RWPE1 (cell line): Measurements from ENCODE around the gene CA4.

Experiments used
- CTCF ChIA-PET: fragments of 350-600 bp; sonication (Branson Sonifier 250); formaldehyde crosslinking; extraction: SDS; loops from one replicate; lab custom pipeline; 2021; lab: Yijun Ruan, JAX
- POLR2A ChIA-PET: fragments of 400-600 bp; formaldehyde crosslinking; extraction: SDS; loops from one replicate; lab custom pipeline; 2020; ENCODE audit warnings: antibody characterized with exemption; ENCODE audit not compliant: low non-redundant PET; lab: Yijun Ruan, JAX
- DNase-seq: peaks from one replicate; pipeline ENCODE4 v3.0.0; 2012; ENCODE audit warnings: low spot score
- H3K27ac ChIP-seq: fragments of 450-650 bp; 2 replicates; pipeline ENCODE4 v1.5.1; 2017
- TF ChIP-seq, protein P1 (sequence below): fragments of 450-650 bp; conservative IDR thresholded peaks from 2 replicates; pipeline ENCODE4 v1.5.1; 2017; ENCODE audit warnings: low read depth, mild to moderate bottlenecking

Gene CA4

DNA sequence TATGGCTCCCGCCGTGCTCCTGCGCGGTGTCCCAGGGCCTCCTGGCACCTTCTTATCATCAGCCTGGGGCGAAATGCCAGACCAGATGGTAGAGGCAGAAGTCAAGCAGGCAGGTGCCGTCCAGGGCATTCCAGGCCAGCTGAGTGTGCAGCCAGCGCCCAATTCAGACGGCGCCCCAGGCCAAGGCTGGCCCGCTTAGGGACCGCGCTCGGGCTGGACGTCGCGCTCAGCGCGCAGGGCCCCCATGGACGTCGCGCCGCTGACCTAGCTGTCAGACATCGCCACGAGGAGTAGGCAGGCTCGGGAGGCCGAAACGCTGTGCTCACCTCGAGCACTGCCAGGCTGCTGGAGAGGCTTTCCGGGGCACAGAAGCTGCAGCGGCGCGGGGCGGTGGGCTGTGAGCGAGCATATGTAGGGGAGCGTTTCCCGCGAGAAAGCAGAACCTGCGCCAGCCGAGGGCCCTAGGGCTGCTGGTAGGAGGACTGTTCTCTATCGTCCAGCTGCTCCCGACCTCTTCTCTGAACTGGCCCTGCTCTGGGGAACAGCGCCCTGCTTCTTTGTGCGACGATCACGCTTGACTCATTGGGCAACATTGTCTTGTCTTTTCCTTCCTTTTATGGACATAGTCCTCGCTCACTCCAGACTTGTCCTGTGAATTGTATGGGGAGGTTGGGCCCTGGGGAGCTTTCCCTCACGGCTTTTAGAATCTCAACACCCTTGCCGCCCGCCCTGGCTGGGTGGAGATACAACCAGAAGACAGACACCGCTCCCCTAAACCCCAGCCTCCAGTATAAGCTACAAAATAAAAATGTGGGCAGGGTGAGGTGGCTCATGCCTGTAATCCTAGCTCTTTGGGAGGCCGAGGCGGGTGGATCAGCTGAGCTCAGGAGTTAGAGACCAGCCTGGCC lies 8.4 kb upstream of the CA4 start:
- CTCF ChIA-PET, result interaction anchor here (1.2 to 1.6 kb wide), 2 partner anchors 10 to 303 kb away, joined by 3 to 14 read pairs; no protein-coding TSS in a partner anchor
- POLR2A ChIA-PET, result interaction anchor here (0.8 kb wide), 1 partner anchor 12 kb away, joined by 4 read pairs; no protein-coding TSS in a partner anchor

DNA sequence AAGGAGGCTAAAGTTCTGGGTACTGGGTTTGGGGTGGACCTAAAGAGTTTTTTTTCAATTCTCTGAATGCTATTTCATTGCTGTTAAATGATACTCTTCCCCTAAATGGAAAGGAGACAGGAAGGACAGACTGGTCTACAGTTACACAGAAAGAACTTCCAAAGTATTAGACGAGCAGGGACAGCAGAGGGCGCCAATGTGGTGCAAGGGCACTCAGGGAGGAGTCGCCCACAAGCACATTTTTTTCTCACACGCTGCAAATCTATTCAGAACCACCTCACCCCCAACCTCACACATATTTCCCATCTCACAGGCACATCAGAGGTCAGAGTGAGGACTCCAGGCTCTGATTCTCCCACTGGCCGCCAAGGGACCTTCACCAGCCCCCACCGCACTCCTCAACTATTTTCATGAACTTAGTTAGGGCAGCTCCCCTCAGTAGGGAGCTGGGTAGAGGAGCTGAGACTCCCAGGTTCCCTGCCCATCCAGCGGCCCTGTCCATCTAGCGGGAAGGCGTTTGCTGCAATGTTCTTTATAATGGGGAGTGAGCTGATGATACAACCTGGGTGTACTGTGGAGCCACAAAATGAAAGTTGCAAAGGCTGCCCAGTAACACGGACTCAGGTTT lies 6.8 kb upstream of the CA4 start:
- ChIA-PET POLR2A (no interaction called here), CTCF (interaction anchor here (0.6 to 1.6 kb wide), 2 partner anchors 8 to 263 kb away, joined by 3 to 14 read pairs; no protein-coding TSS in a partner anchor)
- peak; percentile 56 for DNase-seq
- TF ChIP-seq, protein P1, sequence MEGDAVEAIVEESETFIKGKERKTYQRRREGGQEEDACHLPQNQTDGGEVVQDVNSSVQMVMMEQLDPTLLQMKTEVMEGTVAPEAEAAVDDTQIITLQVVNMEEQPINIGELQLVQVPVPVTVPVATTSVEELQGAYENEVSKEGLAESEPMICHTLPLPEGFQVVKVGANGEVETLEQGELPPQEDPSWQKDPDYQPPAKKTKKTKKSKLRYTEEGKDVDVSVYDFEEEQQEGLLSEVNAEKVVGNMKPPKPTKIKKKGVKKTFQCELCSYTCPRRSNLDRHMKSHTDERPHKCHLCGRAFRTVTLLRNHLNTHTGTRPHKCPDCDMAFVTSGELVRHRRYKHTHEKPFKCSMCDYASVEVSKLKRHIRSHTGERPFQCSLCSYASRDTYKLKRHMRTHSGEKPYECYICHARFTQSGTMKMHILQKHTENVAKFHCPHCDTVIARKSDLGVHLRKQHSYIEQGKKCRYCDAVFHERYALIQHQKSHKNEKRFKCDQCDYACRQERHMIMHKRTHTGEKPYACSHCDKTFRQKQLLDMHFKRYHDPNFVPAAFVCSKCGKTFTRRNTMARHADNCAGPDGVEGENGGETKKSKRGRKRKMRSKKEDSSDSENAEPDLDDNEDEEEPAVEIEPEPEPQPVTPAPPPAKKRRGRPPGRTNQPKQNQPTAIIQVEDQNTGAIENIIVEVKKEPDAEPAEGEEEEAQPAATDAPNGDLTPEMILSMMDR, result peak; percentile 89
- H3K27ac ChIP-seq, result peak overlapping the region; percentile 50; the same call in 1 of the 2 replicates

More for the DNA sequence above, 8.4 kb upstream of the CA4 start:
- H3K27ac ChIP-seq, result no peak overlapping the region
- DNase-seq, result no peak
- TF ChIP-seq, protein P1, result no peak

DNA sequence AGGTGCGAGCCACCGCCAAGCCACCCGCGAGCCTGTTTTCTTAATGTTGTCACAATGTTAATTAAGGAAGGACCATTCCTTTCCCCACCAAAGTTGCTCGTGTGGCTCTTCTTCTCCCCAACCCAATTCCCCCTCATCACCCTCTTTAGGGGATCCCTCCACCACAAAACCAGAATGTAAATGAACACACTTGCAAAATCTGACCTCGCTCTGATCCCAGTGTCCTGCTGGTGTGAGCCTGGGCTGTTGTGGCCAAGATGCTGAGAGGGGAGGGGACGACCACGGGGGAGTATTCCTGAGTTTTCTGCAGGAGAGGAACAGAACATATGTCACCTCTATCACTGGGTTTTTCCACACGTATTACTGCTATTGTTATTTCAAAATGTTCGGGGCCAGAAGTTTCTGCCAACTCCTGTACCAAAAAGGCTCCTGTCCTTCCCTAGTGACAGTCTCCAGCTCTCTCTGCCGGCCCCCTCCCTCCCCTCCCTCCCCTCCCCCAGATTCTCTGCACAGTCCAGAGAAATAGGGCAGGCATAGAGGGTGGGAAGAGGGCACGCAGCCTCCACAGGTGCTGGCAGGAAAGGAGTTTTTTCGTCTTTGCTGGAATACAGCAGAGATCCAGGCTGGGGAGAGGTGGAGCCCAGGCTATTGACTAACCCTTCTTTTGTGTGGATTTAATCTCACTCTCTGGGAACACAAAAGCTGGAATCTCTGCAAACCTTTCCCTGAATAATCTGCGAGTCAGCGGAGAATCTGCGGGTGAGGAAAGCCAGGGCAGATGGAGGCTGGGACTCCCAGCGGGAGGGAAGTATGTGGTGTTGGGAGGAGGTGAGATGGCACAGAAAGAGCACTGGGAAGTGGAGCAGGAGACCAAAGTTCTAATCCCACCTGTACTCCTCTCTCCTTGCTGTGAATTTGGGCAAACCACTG lies 4.5 kb upstream of the CA4 start:
- ChIA-PET POLR2A (no interaction called here), CTCF (interaction anchor here (0.7 kb wide), 3 partner anchors 13 to 506 kb away, joined by 3 to 5 read pairs (median 4); no protein-coding TSS in a partner anchor)
- no peak for DNase-seq

DNA sequence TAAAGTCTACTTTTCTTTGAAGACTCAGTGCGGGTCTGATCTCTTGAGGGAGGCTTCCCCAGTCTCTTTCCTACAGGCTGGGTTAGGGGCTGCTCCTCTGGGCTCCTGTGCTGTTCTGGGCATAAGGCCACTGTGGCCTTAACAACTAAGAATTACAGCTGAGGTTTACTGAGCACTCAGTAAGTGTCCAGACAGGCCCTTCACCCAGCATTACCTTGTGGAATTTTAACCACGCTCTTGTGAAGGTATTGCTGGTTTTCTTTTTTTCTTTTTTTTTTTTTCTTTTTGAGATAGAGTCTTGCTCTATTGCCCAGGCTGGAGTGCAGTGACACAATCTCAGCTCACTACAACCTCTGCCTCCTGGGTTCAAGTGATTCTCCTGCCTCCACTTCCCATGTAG lies 3.6 kb upstream of the CA4 start:
- ChIA-PET POLR2A (no interaction called here), CTCF (interaction anchor here (0.6 kb wide), 1 partner anchor 1731 kb away, joined by 3 read pairs; no protein-coding TSS in a partner anchor)
- DNase-seq, result no peak
- TF ChIP-seq, protein P1, result no peak
- no peak overlapping the region for H3K27ac ChIP-seq

More for the DNA sequence above, 4.5 kb upstream of the CA4 start:
- no peak overlapping the region for H3K27ac ChIP-seq
- TF ChIP-seq, protein P1, result no peak

DNA sequence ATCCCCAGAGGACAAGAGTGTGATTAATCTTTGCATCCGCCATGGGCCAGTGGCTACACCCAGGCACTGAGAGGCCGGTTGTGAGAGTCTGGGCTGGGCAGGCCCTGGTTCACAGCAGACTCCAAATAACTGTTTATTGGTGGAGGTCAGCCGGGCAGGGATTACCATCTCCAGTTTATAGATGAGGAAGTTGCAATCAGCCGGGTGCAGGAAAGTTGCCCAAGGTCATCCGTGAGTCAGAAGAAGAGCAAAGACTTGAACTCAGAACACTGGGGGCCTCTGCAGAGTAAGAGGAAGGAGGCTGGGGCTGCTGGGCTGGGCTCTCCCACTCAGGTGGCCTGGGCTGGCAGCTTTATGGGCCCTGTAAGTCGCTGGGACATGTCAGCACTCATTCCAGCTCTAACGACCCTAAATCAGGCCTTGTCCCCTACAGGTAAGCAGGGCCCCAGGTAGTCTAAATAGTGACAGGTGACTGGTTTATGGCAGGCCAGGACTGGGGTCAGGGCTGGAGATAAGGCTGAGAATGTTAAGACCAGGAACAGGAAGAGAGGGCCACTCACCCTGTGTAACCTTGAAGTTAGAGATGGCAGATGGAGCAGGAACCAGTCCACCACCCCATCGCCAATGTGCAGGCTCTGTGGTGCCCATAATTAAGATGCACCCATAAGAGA lies 2.1 kb upstream of the CA4 start:
- ChIA-PET CTCF (no interaction called here), POLR2A (no interaction called here)
- TF ChIP-seq, protein P1, result no peak
- H3K27ac ChIP-seq, result no peak overlapping the region
- DNase-seq, result no peak
